Mesenchymal stem cell (in vitro differentiated cells and primary cell): ENCODE measurements around the gene EDA.

ENCODE experiments used
- DNase-seq: peaks from one replicate; pipeline ENCODE4 v3.0.0-alpha.2; 2013
- H2AFZ ChIP-seq: one replicate; pipeline ENCODE4 v1.6.1; 2013; ENCODE audit warnings: low read depth, mild to moderate bottlenecking, control low read depth, inconsistent platforms, low read length, moderate library complexity
- H2AK5ac ChIP-seq: 2 replicates; pipeline ENCODE4 v1.6.1; 2013; ENCODE audit warnings: low read length, moderate library complexity, mild to moderate bottlenecking, inconsistent platforms; ENCODE audit not compliant: severe bottlenecking
- H2BK120ac ChIP-seq: one replicate; pipeline ENCODE4 v1.6.1; 2013; ENCODE audit warnings: low read depth, mild to moderate bottlenecking, inconsistent platforms, low read length, moderate library complexity
- H2BK12ac ChIP-seq, 2 experiments: one replicate each; pipeline ENCODE4 v1.6.1; 2013; ENCODE audit warnings: inconsistent platforms in 2 of 2, low read length in 2 of 2, mild to moderate bottlenecking in 2 of 2, moderate library complexity in 2 of 2, control low read depth in 1 of 2
- H2BK15ac ChIP-seq: one replicate; pipeline ENCODE4 v1.6.1; 2013; ENCODE audit warnings: mild to moderate bottlenecking, low read depth, inconsistent platforms; ENCODE audit not compliant: poor library complexity, severe bottlenecking
- H2BK5ac ChIP-seq: 2 replicates; pipeline ENCODE4 v1.6.1; 2013; ENCODE audit warnings: low read depth, mild to moderate bottlenecking, low read length, control low read depth, inconsistent platforms; ENCODE audit not compliant: poor library complexity, severe bottlenecking
- H3K14ac ChIP-seq, 2 experiments: one replicate each; pipeline ENCODE4 v1.6.1; 2013; ENCODE audit warnings: inconsistent platforms in 2 of 2, low read length in 2 of 2, control low read depth in 1 of 2, mild to moderate bottlenecking in 1 of 2, moderate library complexity in 1 of 2
- H3K18ac ChIP-seq, 2 experiments: one replicate each; pipeline ENCODE4 v1.6.1; 2013; ENCODE audit warnings: inconsistent platforms in 2 of 2, low read length in 2 of 2, control low read depth in 1 of 2, low read depth in 1 of 2, mild to moderate bottlenecking in 1 of 2
- H3K23ac ChIP-seq, 2 experiments: one replicate each; pipeline ENCODE4 v1.6.1; 2013; ENCODE audit warnings: inconsistent platforms in 2 of 2, low read length in 2 of 2, mild to moderate bottlenecking in 2 of 2, moderate library complexity in 2 of 2, control low read depth in 1 of 2
- H3K27ac ChIP-seq: 2 replicates; pipeline ENCODE4 v1.5.1; 2013; ENCODE audit warnings: mild to moderate bottlenecking, moderate library complexity, low read length, control low read depth, inconsistent platforms; ENCODE audit not compliant: poor library complexity, severe bottlenecking
- H3K27me3 ChIP-seq, 2 experiments: 2 replicates each; pipeline versions ENCODE4 v1.6.1 to v1.7.0; 2013; ENCODE audit warnings: low read length in 2 of 2, mild to moderate bottlenecking in 2 of 2, moderate library complexity in 2 of 2, control low read depth in 1 of 2, inconsistent platforms in 1 of 2; ENCODE audit not compliant: control insufficient read depth in 1 of 2, insufficient read depth in 1 of 2
- H3K36me3 ChIP-seq, 2 experiments: 2 replicates each; pipeline versions ENCODE4 v1.6.1 to v1.7.0; 2013; ENCODE audit warnings: low read length in 2 of 2, control low read depth in 1 of 2, inconsistent platforms in 1 of 2, low read depth in 1 of 2, mild to moderate bottlenecking in 1 of 2; ENCODE audit not compliant: insufficient read depth in 2 of 2, control insufficient read depth in 1 of 2
- H3K4ac ChIP-seq, 2 experiments: one replicate each; pipeline ENCODE4 v1.6.1; 2013; ENCODE audit warnings: inconsistent platforms in 2 of 2, low read length in 2 of 2, mild to moderate bottlenecking in 2 of 2, moderate library complexity in 2 of 2, control low read depth in 1 of 2, low read depth in 1 of 2
- H3K4me1 ChIP-seq: 2 replicates; pipeline ENCODE4 v1.6.1; 2013; ENCODE audit warnings: low read depth, low read length, control low read depth; ENCODE audit not compliant: control insufficient read depth, insufficient read depth
- H3K4me2 ChIP-seq: 2 replicates; pipeline ENCODE4 v1.6.1; 2013; ENCODE audit warnings: low read length, mild to moderate bottlenecking, inconsistent platforms; ENCODE audit not compliant: poor library complexity, severe bottlenecking
- H3K4me3 ChIP-seq, 2 experiments: 2 replicates each; pipeline versions ENCODE4 v1.5.1 to v1.7.0; 2013; ENCODE audit warnings: low read length in 2 of 2, mild to moderate bottlenecking in 2 of 2, control low read depth in 1 of 2, low read depth in 1 of 2; ENCODE audit not compliant: insufficient read depth in 1 of 2
- H3K79me1 ChIP-seq: replicated peaks from 2 replicates; pipeline ENCODE4 v1.6.1; 2013; ENCODE audit warnings: mild to moderate bottlenecking, control low read depth, low read length, inconsistent platforms; ENCODE audit not compliant: poor library complexity, severe bottlenecking
- H3K9ac ChIP-seq: 2 replicates; pipeline ENCODE4 v1.7.0; 2013; ENCODE audit warnings: mild to moderate bottlenecking, low read length, moderate library complexity
- H3K9me3 ChIP-seq: 2 replicates; pipeline ENCODE4 v1.7.0; 2013; ENCODE audit warnings: mild to moderate bottlenecking, low read length; ENCODE audit not compliant: control insufficient read depth
- H4K8ac ChIP-seq: one replicate; pipeline ENCODE4 v1.6.1; 2013; ENCODE audit warnings: inconsistent platforms, mild to moderate bottlenecking, low read length, moderate library complexity
- H4K91ac ChIP-seq: one replicate; pipeline ENCODE4 v1.6.1; 2013; ENCODE audit warnings: mild to moderate bottlenecking, low read length, inconsistent platforms
- WGBS: methylation state at CpG from one replicate; pipeline ENCODE4 v1.1.7; 2013; ENCODE audit warnings: mixed read lengths; 5-methylcytosine and 5-hydroxymethylcytosine counted together

Gene EDA

DNA sequence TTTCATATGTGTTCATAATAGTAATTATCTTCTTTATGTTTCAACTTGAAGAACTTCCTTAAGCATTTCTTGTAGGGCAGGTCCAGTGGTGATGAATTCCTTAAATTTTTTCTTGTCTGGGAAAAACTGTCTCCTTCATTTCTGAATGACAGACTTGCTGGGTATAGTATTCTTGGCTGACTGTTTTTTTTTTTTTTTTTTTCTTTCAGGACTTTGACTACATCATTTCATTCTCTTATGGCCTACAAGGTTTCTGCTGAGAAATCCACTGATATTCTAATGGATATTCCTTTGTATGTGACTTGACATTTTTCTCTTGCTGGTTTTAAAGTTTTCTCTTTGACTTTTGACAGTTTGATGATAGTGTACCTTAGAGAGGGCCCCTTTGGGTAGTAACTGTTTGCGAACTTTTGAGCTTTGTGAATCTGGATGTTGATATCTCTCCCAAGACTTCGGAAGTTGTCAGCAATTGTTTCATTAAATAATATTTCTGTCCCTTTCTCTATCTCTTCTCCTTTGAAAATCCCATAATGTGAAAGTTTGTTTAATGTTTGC lies 54.2 kb downstream of the EDA start:
- DNase-seq = no peak
- no peak overlapping the region for H2BK120ac ChIP-seq
- WGBS = no CpG with 5 or more reads among the region's 2 CpGs

DNA sequence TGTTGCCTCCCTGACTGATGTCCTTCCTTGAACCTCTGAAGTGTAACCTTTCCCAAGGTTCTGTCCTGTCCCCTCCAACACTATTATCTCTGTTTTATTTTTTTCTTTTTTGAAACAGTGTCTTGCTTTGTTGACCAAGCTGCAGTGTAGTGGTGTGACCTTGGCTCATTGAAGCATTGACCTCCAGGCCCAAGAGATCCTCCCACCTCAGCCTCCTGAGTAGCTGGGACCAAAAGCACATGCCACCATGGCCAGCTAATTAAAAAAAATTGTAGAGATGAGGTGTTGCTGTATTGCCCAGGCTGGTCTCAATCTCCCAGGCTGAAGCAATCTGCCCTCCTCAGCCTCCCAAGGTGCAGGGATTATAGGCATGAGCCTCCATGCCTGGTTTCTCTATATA lies 59.0 kb downstream of the EDA start:
- no peak overlapping the region for H3K4me3 ChIP-seq
- no peak overlapping the region for H3K4me2 ChIP-seq
- no peak overlapping the region for H3K23ac ChIP-seq
- no peak overlapping the region for H3K14ac ChIP-seq
- no peaks in the 10 kb centered on the region for H3K36me3 ChIP-seq
- no peaks in the 10 kb centered on the region for H3K27me3 ChIP-seq
- no peak overlapping the region for H3K27ac ChIP-seq
- no peak overlapping the region for H2BK15ac ChIP-seq
- H4K91ac ChIP-seq = no peak overlapping the region
- no peaks in the 10 kb centered on the region for H3K4me1 ChIP-seq
- H3K18ac ChIP-seq = no peak overlapping the region
- no peak overlapping the region for H2AK5ac ChIP-seq
- H2BK120ac ChIP-seq = no peak overlapping the region
- H3K9me3 ChIP-seq = peaks cover 28% of the 10 kb centered on the region
- H2BK5ac ChIP-seq = no peak overlapping the region
- H3K4ac ChIP-seq = no peak overlapping the region
- H3K79me1 ChIP-seq = no peaks in the 10 kb centered on the region
- no peak overlapping the region for H4K8ac ChIP-seq
- DNase-seq = no peak
- no peak overlapping the region for H3K9ac ChIP-seq
- H2BK12ac ChIP-seq = no peak overlapping the region
- no peak overlapping the region for H2AFZ ChIP-seq

More for the DNA sequence above, 54.2 kb downstream of the EDA start:
- H3K4ac ChIP-seq = no peak overlapping the region
- no peak overlapping the region for H2AK5ac ChIP-seq
- H2AFZ ChIP-seq = no peak overlapping the region
- no peak overlapping the region for H3K4me2 ChIP-seq
- no peak overlapping the region for H4K8ac ChIP-seq
- H3K9ac ChIP-seq = no peak overlapping the region
- H3K36me3 ChIP-seq = no peaks in the 10 kb centered on the region
- no peaks in the 10 kb centered on the region for H3K27me3 ChIP-seq
- H3K14ac ChIP-seq = no peak overlapping the region
- H4K91ac ChIP-seq = no peak overlapping the region
- H3K23ac ChIP-seq = no peak overlapping the region
- H2BK12ac ChIP-seq = no peak overlapping the region
- H3K18ac ChIP-seq = no peak overlapping the region
- no peaks in the 10 kb centered on the region for H3K4me1 ChIP-seq
- no peak overlapping the region for H3K4me3 ChIP-seq
- H2BK15ac ChIP-seq = no peak overlapping the region
- no peak overlapping the region for H2BK5ac ChIP-seq
- no peaks in the 10 kb centered on the region for H3K79me1 ChIP-seq
- no peak overlapping the region for H3K27ac ChIP-seq
- H3K9me3 ChIP-seq = peaks cover 42% of the 10 kb centered on the region

DNA sequence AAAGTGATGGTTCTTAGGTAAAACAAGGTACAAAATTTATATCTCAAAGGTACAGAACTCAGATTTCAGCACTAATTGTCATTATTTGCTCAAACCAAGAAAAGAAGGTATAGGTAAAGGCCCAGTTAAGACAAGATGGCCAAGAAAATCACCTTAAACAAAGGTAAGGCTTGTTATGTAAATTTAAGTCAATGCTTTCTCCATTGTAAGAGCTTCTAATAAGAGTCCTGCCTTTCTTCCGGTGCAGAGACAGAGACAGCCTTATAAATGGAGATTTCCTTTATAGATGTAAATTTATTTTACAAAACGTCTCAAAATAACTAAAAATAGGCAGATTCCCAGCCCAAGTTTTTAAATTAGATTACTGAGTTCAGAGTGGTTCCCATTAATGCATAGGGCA lies 89.9 kb downstream of the EDA start:
- H3K18ac ChIP-seq = no peak overlapping the region
- H3K79me1 ChIP-seq = no peaks in the 10 kb centered on the region
- no peak overlapping the region for H3K4me2 ChIP-seq
- H3K23ac ChIP-seq = no peak overlapping the region
- H3K9ac ChIP-seq = no peak overlapping the region
- H2BK120ac ChIP-seq = no peak overlapping the region
- no peak overlapping the region for H4K8ac ChIP-seq
- H3K4me1 ChIP-seq = no peaks in the 10 kb centered on the region
- H2AK5ac ChIP-seq = no peak overlapping the region
- no peaks in the 10 kb centered on the region for H3K27me3 ChIP-seq
- no peak overlapping the region for H2BK12ac ChIP-seq
- H2BK5ac ChIP-seq = no peak overlapping the region
- H2AFZ ChIP-seq = no peak overlapping the region
- H3K36me3 ChIP-seq = no peaks in the 10 kb centered on the region
- WGBS = no CpG with 5 or more reads among the region's 2 CpGs
- H4K91ac ChIP-seq = no peak overlapping the region
- no peak for DNase-seq
- H3K4ac ChIP-seq = no peak overlapping the region
- H3K4me3 ChIP-seq = no peak overlapping the region
- H3K14ac ChIP-seq = no peak overlapping the region
- H3K9me3 ChIP-seq = peaks cover under 1% of the 10 kb centered on the region
- H2BK15ac ChIP-seq = no peak overlapping the region
- H3K27ac ChIP-seq = no peak overlapping the region

DNA sequence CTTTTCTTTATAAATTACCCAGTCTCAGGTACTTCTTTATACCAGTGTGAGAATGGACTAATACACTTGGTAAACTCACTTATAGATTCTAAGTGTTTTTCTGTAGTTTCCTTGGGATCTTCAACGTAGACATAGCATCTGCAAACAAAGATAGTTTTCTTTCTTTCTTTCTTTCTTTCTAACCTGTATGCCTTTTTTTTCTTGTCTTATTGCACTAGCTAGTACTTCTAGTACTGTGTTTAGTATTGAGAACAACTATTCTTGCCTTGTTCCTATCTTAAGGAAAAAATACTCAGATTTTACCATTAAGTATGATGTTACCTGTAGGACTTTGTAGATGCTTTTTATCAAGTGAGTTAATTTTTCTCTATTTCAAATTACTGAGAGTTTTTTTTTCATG lies 102.2 kb downstream of the EDA start:
- Histone ChIP-seq H3K9ac (no peak overlapping the region), H3K79me1 (no peaks in the 10 kb centered on the region), H2AK5ac (no peak overlapping the region), H4K8ac (no peak overlapping the region), H3K4ac (no peak overlapping the region), H3K4me3 (no peak overlapping the region), H3K27me3 (no peaks in the 10 kb centered on the region), H2BK5ac (no peak overlapping the region), H3K23ac (no peak overlapping the region), H3K27ac (no peak overlapping the region), H3K36me3 (no peaks in the 10 kb centered on the region), H2BK15ac (no peak overlapping the region), H3K4me1 (no peaks in the 10 kb centered on the region), H3K14ac (no peak overlapping the region), H2AFZ (no peak overlapping the region), H2BK120ac (no peak overlapping the region), H3K9me3 (peaks cover 45% of the 10 kb centered on the region), H3K18ac (no peak overlapping the region), H2BK12ac (no peak overlapping the region), H3K4me2 (no peak overlapping the region), H4K91ac (no peak overlapping the region)
- WGBS = no CpG with 5 or more reads among the region's 1 CpG
- no peak for DNase-seq
